ENCODE data around the gene B4GALT1.

The B4GALT1 gene

DNA sequence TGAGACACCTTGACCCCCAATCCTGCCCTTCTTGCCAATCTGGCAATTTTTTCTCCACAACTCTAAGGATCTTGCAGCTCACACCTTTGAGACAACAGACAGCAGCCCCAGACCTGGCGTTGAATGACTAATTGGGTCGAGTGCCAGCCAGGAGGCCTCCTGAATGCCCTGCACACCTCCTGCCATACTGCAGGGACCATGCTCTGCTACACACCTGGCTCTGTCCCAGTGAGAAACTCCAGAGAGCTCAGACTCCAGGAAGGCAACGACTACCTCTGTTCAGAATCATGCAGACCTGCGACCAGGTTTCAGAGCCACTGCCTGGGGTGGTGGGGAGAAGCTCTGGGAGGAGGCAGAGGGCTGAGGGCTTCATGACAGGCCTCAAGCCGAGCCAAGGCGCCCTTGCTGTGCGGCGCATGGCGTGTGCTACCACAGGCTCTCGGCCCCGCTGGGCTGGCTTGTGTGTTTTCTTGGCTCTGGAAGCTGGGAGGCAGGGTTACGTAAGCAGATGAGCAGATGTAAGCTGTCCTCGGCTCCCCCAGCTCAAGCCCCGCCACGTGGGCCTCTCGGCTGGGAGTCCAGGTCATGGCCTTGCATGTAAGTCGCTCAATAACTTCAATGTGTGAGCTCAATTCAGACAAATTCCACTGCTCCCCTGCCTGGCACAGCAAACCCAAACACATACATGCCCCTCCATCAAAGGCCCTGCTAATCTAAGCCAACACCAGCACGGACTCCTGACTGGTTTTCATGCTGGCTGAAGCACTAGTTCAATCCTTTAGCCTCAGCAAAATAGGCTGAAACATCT is 27.5 kb downstream of the B4GALT1 start:
- no peak for DNase-seq

DNA sequence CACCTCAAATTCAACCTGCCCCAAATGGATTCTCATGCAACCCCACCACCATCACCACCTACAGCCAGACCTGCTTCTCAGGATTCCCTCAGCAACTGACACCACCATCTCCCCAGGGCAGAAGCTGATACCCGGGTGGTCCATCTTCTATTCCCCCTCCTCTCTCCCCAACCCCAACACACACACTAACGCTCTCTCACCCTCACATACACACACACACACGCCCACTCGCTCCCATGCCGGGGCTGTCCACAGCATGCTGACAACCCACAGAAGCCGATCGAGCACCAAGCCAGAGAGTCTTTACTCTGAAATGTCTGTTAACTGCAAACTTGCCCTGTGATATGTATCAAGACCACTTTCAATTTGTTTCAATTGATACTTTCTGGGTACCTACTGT is 28.4 kb downstream of the B4GALT1 start:
- DNase-seq, result no peak

DNA sequence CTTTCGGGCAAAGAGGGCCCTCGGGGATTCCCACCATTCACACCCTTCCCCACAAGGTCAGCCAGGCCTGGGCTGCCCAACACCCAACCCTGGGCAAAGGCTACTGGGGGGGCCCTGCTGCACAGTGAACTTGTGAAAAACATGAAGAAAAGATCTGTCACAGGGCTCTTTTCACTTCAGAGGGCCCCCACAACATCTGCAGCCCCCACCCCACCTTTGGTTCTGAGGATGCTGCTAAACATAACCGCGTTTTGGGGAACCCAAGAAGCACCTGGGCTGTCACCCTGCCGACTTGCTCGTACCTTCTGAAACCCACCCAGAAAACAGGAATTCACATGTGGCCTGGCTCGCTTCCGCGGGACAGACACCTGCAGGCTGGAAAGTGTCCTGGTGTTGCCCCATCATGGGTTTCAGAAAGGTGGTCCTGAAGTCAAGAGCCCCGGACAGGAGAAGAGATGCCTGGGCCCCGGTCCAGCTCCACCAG is 29.3 kb downstream of the B4GALT1 start:
- no peak for DNase-seq

DNA sequence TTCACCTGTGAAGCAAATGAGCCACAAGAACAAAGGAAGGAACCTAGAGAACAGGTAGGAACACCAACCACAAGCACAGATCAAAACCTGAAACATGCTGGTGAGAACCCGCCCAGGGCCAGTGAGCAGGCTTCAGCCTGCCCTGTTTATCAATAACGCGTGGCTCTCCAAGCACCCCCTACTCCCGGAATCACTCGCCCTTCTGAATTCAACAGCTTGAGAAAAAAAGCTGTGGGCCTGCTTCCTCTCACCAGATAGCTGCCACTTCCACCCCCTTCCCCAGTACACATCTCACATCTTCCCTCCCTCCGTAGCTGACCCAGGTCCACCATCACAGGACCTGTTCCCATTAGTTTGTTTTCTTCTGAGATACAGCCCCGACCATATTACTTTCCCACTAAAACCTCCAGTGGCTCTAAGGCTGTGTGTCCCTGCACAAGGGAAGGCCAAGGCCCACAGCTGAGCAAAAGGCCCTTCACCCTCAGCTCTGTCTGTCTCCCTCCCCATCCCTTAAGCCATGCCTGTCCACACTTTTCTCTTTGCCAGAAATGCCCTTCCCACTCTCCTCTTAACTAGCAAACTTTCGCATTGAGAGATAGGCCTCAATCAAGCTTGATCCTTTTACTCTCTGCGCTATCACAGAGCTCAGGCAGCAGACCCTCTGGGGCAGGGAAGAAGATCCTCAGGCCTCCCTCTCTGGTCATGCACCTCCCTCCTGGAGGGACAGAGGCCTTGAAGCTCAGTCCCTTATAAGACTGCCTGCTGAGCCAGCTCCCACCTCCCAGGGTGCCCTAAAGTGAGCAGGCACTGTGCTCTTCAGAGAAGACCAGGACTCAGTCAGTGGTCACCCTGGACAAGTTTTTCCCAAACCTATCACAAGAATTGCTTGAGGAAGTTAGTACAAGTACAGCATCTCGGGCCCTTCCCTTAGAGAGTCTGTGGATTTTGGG is 30.1 kb downstream of the B4GALT1 start:
- DNase-seq, result peak in 1 of 6 experiments; percentile 6

DNA sequence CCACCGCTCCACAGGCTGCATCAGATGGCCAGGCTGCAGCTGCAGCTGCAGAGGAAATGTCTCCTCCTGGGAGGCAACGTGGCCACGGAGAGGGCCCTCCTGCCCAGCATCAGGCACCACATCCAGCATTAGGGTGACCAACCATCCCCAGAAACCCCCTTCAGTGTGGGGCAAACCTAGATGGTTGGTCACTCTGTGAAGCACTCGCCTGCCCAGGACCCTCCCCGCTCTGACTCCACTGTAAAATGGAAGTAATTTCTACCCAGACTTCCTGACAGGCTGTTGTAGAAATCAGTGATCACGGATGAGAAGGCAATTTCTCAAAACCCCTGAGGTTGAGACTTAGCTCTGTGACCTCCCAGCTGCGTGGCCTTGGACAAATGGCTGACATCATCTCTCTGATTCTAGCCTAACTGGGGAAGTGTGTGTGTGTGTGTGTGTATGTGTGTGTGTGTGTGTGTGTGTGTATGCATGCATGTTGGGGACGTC is 31.6 kb downstream of the B4GALT1 start:
- no peak for DNase-seq

DNA sequence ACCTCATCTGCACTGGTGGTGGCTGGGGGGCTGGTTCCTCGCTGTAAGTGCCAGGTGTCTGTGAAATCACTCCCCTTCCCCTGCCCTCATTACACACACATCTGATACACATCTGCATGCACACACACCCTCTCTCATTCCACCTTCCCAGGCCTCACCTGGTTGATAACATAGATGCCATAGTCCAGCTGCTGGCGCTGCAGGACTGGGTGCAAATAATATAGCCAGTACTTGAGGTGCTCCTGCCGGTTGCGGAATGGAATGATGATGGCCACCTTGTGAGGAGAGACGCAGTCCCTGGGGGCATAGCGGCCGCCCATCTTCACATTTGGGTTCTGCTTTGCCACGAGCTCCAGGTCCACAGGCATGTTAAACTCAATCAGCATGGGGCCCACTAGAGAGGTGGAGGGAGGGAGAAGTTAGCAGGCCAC is 32.1 kb downstream of the B4GALT1 start:
- DNase-seq, result no peak

DNA sequence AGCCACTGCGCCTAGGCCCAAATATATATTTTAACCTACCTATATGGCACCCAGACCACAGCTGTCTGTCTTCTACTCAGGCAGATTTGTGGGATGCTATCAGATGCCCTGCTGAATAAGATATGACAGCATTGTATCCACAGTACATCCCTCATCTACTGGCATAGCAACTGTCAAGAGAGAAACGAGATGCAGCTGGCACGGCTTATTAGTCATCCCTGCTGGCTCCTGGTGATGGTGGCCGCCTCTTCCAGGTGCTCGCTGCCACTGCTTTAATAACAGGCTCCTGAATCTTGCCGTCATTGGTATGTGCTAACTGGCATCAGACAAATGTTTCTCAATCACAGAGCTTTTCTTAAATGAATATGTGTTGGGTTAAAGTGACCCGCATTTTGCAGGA is 34.0 kb downstream of the B4GALT1 start:
- DNase-seq, result no peak

DNA sequence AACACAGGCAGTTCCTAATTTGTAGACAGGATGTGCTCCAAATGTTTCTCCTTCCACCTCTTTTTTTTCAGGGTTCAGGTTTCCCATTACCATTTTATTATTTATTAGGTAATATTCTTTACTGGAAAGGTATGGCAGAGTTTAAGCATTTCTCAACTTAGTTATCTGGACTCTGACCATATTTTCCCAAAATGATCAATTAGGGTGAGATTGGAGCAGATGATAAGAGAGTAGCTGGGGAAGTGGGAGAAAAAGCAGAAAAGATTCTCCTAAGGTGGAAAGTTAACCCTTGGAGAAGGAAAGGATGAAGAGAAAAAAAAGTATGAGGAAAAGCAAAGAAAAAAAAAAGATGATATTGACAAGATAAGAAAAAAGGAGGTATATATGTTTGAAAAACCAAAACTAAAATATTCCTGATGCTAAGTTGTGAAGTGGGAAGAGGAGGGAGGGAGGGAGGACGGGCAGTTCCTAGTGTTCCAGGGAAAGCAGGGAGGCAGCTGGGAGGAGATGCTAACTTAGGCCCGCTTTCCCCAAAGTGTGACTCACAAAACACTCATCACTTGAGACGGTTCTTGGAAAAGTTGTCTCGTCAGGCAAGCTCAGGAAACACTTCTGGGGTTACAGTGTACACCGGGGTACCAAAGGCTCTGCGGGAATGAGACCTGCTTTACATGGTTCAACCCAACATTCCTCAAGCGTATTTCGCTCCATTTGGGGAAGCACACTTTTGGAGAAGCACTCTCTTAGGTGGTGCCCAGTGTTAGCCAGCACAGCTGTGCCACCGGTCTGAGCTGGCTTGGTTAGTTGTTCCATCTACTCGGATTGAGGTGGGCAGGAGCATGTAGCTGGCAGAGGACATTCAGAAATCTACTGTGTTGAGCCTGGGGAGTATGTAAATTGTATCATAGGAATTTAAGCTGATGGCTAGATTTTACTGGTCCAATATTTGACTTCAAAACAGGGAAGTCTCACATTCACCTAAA is 35.1 kb downstream of the B4GALT1 start:
- DNase-seq, result no peak

DNA sequence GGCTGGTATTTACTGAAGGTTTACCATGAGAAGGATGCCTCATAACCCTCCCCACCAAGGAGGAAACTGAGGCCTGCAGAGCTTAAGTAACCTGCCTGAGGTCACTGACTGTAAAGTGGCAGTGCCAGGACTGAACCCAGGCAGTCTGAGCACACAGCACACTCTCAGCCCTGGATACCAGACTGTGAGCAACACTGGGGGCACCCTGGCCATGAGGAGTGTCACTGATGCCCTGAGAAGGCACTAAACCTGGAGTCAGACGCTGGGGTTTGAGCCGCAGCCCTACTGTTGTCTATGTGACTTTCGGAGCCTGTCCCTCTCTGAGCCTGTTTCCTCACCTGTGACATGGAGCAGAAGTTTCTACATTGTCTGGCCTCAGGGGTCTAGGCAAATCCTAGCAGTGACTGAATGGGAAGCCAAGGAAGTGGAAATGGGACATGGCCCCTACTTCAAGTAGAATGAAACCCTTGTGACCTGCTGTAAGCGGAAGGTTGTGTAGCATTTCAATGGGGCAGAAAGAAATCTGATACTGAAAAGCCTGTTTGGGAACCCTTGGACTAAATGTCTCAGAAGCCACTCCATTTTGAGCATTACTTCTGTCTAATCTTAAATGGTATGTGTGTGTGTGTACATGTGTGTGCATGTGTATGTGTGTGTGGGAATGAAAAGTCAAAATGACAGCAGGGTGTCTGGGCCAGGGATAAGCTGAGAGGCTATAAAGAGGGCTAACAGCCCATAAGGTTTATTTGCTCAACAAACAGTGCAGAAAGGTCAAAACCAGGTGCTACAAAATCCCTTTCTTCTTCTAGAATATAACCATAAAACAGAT is 36.0 kb downstream of the B4GALT1 start:
- no peak for DNase-seq

DNA sequence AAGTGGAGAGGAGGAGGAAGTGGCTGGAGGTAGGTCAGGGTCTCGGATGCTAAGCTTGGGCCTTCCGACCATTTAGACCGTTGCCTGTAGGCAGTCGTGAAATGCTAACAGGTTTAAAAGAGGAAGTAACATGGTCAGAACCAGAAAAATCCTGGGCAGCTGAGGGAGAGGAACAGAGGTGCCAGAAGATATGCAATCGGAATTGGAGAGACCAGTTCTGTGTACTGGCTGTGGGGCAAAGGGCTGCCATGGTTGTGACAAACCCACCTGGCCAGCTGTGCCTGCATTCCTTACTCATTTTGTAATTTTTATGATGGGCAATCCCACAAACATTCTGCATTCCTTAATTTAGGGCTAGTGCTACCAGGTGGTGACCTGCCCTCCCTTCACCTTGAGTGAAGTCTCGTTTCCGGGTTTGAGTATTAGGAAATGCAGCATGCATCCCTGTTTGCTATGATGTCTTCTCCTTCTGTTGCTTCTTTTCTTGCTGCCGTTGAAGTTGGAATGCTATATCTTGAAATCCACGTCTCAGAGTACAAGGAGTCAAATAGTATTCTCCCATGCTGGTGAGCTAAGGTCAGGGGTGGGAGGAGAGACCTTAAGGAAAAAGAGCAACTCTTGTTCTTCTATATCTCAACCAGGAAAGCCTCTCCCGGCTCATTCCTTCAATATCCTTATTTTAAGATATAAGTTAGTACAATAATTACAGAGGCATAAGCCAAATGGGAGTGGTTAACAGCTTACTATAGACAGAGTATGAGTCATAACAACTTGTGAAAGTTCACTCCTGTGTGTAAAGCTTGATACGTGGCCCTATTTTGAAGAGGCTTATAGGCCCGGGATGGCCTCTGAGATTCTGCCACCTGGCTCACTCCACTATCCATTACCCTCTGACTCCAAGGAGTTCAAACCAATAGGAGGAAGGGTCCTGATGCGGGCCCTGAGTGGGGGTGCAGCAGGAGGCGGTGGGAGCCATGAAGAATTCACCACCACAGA is 37.0 kb downstream of the B4GALT1 start:
- DNase-seq, result no peak

DNA sequence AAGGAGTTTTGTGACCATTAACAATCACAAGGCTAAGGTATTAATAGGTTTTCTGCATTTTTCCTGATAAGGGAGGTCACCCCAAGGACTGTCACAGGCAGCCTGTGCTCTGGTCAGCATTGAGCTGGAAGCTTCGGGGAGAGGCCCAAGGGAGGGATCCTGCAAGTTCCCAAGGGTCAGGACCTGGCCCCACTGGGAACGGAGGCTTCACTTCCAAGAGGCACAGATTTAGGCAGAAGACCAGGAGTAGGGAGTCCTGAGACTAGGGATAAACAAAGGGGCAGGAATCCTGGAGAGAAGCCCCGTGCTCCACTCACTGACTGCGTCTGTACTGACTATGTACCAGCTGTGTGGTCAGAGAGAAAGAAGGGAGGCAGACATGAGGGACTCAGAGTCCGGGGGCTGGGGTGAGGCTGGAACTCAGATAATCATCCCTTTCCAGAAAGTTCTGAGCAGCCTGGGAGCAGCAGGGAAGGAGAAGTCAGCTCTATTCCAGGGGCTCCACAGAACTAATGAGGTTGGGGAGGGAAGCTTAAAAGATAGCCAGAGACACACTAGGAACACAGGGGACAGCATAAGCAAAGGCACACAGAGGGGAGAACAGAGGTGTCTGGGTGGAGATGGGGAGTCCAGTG is 37.8 kb downstream of the B4GALT1 start:
- no peak for DNase-seq

DNA sequence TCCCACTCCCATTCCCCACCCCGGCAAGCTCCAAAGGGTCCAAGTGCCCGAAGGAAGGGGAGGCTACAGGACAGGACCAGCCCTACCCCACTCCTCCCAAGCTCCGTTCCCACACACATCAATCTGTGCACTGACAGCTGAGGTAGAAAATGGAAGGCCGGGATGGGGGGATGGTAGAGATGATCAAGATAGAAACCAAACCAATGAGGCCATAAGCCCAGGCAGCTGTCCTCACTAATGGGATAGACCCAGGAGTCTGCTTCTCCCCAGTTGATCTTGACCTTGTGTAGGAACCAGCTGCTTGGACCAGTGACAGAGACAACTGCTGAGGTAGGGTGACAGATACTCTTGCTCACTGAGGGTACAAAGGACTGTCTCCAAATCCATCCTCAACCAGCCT is 38.6 kb downstream of the B4GALT1 start:
- DNase-seq, result no peak

DNA sequence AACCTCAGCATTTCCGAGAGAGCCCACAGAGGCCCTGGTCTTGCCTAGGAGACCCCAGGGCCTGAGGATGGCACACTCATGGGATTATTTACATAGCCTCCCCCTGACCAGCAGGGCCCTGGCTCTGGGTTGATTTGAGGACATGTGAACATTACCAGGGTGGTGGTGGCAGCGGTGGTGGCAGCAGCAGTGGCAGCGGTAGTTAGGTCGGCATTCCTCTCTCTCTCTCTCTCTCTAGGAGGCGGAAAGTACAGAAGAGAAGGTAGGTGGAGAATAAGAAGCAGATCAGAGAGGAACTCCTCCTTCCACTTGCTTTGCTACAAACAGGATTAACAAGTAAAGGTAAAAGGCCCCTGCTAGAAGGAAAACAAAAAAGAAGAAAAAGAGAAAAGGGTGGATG is 39.3 kb downstream of the B4GALT1 start:
- no peak for DNase-seq

DNA sequence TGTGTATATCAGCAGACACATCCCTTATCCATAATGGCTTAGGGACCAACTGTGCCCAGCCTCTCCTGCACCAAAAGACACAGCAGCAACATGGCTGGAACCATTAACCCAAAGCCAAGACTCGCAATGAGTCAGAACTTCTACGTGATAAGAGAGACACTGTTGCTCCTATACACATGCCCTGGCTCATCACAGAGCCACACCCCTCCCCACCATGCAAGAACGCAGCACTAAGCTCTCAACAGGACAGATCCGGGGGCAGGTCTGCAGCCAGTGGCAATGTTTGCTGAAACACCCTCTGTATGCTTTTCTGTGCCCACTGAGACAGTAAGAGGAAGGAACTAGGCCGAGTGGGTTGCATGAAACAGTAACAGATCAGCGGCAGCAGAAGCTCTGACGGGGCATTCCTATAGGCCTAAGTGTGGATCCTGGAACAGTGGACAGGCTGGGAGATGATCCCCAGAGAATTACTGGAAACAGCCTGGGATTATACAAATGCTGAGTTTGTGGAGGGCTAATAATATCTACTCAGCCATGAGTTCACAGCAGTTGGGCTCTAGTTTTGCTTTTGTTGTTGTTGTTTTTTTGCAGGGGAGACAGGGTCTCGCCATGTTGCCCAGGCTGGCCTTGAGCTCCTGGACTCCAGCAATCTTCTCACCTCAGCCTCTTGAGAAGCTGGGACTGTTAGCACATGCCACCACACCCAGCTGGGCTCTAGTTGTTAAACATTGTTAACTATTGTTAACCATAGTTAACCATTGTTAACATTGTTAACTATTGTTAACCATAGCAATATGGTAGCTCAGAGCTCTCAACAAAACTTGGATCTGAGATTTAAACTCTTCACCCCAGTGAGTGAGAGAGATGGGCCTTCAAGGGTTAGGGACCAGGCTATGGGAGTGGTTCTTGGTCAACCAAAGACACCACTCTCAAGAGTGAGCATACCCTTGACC is 41.0 kb downstream of the B4GALT1 start:
- DNase-seq, result no peak

DNA sequence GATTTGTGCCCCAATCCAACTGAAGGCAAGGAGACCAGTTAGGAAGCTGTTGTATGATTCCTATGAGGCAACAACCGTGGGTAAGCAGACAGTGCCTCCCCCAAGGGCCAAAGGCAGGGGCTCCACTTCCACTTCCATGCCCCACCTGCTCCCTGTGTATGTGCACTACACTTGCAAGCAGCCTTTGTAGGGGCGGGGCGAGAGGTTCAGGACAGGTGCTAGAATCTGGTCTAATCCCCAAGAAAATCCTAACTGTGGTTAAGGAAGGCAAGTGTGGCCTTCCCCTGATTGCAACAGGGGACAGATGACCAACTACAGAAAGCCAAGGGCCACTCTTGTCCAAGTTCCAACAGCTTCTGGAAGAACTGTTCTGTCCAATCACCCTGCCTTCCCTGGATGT is 41.7 kb downstream of the B4GALT1 start:
- no peak for DNase-seq

DNA sequence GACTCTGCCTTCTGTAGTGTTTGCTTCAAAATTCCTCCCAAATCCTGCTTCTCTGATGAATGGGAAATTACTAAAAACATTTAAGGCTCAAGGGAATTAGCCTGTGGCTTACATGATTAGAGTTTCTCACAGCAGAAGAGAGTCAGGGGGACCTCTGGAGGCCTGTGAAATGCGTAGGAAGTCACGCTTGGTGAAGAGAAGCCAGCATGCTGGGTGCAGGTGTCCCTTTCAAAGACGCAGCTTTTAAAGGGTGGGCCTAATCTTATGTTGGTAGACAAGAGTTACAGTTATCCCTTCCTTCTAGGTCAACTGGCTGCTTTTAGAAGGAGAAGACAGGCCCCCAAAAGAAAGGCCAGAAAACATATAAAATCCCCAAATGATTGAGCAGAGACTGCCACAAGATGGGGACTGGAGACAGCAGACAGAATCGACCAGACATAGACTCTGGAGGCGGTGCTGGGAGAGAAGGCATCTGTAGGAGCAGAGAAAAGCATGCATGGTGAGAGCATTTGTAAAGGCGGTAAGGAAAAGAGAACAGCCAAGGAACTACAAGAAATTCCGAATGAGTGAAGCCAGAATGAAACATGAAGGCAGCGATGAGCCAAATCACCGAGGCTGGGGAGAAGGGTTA is 42.3 kb downstream of the B4GALT1 start:
- DNase-seq, result peak in 1 of 6 experiments; percentile 6

DNA sequence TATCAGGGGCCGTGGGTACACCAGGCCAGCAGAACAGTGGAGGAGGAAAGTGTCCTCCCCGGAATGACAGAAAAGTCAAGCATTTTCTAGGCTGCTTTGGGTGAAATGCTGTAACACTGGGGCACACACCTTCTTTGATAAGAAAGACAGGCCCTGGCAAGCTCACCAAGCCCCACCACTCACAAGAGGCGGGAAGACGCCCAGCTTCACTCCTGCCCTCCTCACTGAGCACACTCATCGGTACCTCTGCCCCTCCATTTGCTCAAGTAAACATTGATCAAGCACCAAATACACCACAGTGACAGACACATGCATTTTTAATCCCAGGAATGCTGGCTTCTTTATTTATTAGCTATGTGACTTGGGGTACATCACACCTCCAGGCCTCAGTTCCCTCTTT is 43.1 kb downstream of the B4GALT1 start:
- DNase-seq, result no peak

Data from stimulated activated naive CD4-positive, alpha-beta T cell (primary cell).